BJ (cell line): ENCODE data around the gene SOX11. TPM values are rescaled to one million over a fixed set of nuclear protein-coding genes. Genes with fewer than 3 reads are reported as not detected.

Source experiments
- CTCF ChIA-PET: fragments of 350-600 bp; formaldehyde crosslinking; extraction: SDS; loops from one replicate; lab custom pipeline; 2021; ENCODE audit warnings: antibody characterized with exemption, inconsistent platforms; lab: Yijun Ruan, JAX
- POLR2A ChIA-PET: fragments of 300-600 bp; sonication (Branson Sonifier 250); formaldehyde crosslinking; extraction: SDS; loops from one replicate; lab custom pipeline; 2021; ENCODE audit warnings: antibody characterized with exemption; lab: Charles Lee
- DNase-seq: peaks from one replicate; pipeline ENCODE4 v3.0.0-alpha.2; 2011; ENCODE audit warnings: low read depth
- H3K27me3 ChIP-seq: 2 replicates; pipeline ENCODE4 v1.6.0; 2011; ENCODE audit warnings: low read length; ENCODE audit not compliant: control insufficient read depth, insufficient read depth
- H3K36me3 ChIP-seq: 2 replicates; pipeline ENCODE4 v1.5.1; 2011; ENCODE audit warnings: low read length; ENCODE audit not compliant: control insufficient read depth, insufficient read depth
- H3K4me3 ChIP-seq: 2 replicates; pipeline ENCODE4 v1.5.1; 2011; ENCODE audit warnings: low read depth, mild to moderate bottlenecking, control low read depth, low read length
- polyA plus RNA-seq: library from polyadenylated mRNA; depleted of rRNA; stranded (reverse); fragments of >200 nt; gene quantifications from 2 replicates; pipeline ENCODE4 v1.2.3, GENCODE V29; 2011
- TF ChIP-seq, protein P1 (sequence below): IDR thresholded peaks from 2 replicates; pipeline ENCODE4 v1.5.1; 2011; ENCODE audit warnings: low read depth, mild to moderate bottlenecking, control low read depth, inconsistent platforms, low read length, moderate library complexity; ENCODE audit not compliant: insufficient read depth

Gene SOX11
- polyA plus RNA-seq, 1 experiment, result 0.40 TPM

- POLR2A ChIA-PET, result no interaction called here
- Histone ChIP-seq H3K27me3 (no peaks in the 10 kb centered on the region), H3K4me3 (no peak overlapping the region), H3K36me3 (no peaks in the 10 kb centered on the region)
- no peak for DNase-seq
- CTCF ChIA-PET, result no interaction called here
- TF ChIP-seq, protein P1, sequence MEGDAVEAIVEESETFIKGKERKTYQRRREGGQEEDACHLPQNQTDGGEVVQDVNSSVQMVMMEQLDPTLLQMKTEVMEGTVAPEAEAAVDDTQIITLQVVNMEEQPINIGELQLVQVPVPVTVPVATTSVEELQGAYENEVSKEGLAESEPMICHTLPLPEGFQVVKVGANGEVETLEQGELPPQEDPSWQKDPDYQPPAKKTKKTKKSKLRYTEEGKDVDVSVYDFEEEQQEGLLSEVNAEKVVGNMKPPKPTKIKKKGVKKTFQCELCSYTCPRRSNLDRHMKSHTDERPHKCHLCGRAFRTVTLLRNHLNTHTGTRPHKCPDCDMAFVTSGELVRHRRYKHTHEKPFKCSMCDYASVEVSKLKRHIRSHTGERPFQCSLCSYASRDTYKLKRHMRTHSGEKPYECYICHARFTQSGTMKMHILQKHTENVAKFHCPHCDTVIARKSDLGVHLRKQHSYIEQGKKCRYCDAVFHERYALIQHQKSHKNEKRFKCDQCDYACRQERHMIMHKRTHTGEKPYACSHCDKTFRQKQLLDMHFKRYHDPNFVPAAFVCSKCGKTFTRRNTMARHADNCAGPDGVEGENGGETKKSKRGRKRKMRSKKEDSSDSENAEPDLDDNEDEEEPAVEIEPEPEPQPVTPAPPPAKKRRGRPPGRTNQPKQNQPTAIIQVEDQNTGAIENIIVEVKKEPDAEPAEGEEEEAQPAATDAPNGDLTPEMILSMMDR, result no peak
These were observed 37.2 kb downstream of the SOX11 start for GRCh38 chr2:5729416-5729815.

DNA sequence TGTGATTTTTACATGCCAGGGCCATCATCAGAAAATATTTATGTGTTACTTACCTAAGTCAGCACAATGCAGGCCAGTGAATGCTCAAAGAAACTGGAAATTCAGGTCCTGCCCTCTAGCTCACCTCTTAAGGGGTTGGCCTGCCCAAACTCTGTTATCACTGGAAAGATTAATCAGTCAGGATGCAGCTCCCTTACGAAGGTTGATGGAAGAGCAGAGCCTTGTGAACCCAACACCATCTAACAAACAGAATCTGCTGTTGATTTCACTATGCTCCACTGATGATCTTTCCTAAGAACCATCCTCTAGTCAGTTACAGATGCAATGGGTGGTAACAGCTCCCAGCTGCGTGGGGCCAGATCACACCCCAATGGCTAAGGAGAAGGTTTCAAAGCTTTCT lies 38.2 kb downstream of the SOX11 start:
- CTCF ChIA-PET, result no interaction called here

DNA sequence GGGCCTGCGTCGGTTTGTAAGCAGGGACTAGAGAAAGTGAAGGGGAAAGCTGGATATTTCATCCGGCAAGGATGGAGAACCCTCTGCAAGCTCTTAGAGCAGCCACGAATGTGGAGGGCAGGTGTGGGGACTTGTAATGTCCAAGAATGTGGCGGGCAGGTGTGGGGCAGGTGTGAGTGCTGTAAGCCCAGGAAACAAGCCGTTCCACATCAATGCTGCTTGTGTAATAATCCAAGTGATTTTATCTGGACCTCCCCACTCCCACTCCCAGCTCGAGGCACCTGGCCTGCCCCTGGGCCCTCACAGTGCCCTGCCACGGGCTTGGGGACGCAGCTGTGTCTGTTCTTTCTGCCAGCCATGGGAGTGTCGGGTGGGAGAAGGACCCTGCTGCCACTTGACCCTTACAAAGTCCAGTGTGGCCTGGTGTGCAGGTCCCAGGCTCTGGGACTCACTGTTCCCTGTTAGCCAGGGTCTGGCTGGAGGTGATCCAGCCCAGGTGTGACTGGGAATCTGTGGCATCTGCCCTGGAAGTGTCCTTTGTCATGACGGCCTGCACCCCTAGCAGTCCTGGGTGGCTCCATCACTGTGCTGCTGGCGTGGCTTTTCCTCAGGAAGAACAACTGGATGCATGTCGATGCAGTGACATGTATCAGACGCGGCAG lies 42.8 kb downstream of the SOX11 start:
- Histone ChIP-seq H3K4me3 (no peak overlapping the region), H3K27me3 (no peaks in the 10 kb centered on the region), H3K36me3 (no peaks in the 10 kb centered on the region)
- CTCF ChIA-PET, result no interaction called here
- DNase-seq, result no peak
- POLR2A ChIA-PET, result no interaction called here
- TF ChIP-seq, protein P1, result no peak

More for the DNA sequence above, 38.2 kb downstream of the SOX11 start:
- POLR2A ChIA-PET, result no interaction called here
- Histone ChIP-seq H3K4me3 (no peak overlapping the region), H3K27me3 (no peaks in the 10 kb centered on the region), H3K36me3 (no peaks in the 10 kb centered on the region)
- no peak for DNase-seq
- TF ChIP-seq, protein P1, result no peak

DNA sequence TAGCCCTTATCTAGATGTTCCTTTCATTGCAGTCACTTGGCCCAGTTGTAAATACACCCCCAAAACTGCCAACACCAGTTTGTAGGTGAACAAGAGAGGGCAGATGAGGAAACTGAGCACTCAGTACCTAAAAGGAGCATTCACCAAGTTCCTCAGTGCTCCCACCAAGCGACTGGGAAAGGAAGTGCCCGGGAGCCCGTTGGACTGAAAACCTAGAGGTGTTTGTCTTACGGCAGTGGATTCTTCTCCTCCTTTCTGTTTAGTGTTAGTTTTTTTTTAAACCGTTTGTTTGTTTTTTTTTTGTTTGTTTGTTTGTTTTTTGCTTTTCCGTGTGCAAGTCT lies 43.3 kb downstream of the SOX11 start:
- H3K27me3 ChIP-seq, result no peaks in the 10 kb centered on the region
- POLR2A ChIA-PET, result no interaction called here
- CTCF ChIA-PET, result no interaction called here

GRCh38 chr2:5736050-5736449 lies 43.9 kb downstream of the SOX11 start:
- H3K27me3 ChIP-seq, result no peaks in the 10 kb centered on the region

More for the DNA sequence above, 43.3 kb downstream of the SOX11 start:
- no peaks in the 10 kb centered on the region for H3K36me3 ChIP-seq
- DNase-seq, result no peak
- TF ChIP-seq, protein P1, result no peak
- H3K4me3 ChIP-seq, result no peak overlapping the region

More at GRCh38 chr2:5736050-5736449, 43.9 kb downstream of the SOX11 start:
- TF ChIP-seq, protein P1, result no peak
- no peaks in the 10 kb centered on the region for H3K36me3 ChIP-seq
- POLR2A ChIA-PET, result no interaction called here
- DNase-seq, result no peak
- H3K4me3 ChIP-seq, result no peak overlapping the region
- CTCF ChIA-PET, result interaction anchor here (0.6 kb wide), 1 partner anchor 125 kb away, joined by 5 read pairs; no protein-coding TSS in a partner anchor
